ENCODE results near the gene PRR5L.

PRR5L gene, protein sequence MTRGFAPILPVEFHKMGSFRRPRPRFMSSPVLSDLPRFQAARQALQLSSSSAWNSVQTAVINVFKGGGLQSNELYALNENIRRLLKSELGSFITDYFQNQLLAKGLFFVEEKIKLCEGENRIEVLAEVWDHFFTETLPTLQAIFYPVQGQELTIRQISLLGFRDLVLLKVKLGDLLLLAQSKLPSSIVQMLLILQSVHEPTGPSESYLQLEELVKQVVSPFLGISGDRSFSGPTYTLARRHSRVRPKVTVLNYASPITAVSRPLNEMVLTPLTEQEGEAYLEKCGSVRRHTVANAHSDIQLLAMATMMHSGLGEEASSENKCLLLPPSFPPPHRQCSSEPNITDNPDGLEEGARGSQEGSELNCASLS
- 17.3 reads per million, percentile 43 among the genes with 10 or more reads in this experiment for total RNA-seq

DNA sequence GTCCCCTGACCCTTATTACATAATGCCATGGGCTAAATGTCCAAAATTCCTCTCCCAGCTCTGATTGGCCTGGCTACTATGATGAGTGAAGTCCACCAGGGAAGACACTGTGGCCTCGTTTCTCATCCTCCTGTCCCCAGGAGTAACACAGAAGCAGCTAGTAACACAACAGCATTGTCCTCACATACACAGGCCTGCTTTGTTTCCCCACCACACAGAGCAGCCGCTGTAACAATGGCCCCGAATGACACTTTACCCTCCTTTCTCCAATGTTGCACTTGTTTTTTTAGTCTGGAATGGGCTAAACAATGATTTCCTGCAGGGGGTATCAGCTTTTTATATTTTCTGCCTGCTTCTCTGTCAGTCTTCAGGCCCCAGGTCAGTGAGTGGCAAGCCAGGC, at the start of gene PRR5L:
TSS of gene PRR5L (plus strand) at position 363 of the 400 bp plus-strand sequence. CDS start 104,834 bp downstream, outside the sequence.
- no peak for DNase-seq

DNA sequence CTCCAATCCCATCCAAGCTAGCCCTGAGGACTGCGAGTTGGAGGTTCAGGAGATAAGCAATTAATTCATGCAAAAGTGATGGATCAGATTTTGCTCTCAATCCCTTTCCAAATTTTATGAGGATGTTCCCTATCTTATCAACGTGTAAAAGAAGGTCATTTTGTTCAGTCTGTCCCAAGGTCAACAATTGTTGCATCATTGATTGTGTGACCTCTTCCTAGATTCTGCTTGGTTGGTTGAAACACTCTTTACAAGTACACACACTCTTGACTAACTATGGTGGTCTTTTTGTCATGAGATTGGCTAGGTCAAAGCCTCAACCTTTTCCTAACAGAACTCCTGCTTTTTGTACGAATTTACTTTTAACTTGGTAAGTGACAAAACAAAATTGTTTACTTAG, 48.6 kb upstream of the PRR5L start:
- DNase-seq: no peak

DNA sequence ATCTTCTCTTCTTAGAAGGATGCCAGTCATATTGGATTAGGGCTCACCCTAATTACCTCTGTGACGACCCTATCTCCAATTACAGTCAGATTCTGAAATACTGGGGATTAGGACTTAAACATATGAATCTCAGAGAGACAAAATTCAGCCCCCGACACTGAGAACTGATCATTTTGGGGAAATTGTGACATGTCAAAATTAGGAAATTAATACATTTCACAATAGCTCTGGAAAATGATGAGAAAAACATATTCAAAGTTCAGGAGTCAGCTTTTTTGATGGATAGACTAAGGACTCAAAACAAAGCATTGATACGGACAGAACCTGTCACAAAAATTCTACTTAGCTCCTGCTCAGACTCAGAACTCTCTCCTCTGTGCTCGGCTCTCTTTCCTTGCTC, 47.7 kb upstream of the PRR5L start:
- no peak for DNase-seq

DNA sequence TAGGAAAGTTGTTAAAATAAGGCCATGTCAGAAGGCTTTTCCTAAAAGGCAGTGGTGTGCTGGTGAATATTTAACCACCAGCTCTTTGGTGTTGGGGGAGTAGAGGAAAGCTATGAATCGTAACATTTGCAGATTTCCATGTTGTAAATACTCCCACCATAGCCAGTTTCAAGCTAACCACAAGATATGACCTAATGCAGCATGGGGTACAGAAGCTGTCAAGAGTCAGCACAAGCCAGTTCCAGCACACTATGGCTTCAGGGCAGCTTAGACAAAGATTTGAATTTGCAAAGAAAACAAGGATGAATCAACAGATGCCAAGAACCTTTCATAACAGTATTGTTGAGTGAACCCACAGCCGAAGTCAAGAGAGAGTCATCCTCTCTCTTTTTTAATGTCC, 46.8 kb upstream of the PRR5L start:
- DNase-seq: no peak

DNA sequence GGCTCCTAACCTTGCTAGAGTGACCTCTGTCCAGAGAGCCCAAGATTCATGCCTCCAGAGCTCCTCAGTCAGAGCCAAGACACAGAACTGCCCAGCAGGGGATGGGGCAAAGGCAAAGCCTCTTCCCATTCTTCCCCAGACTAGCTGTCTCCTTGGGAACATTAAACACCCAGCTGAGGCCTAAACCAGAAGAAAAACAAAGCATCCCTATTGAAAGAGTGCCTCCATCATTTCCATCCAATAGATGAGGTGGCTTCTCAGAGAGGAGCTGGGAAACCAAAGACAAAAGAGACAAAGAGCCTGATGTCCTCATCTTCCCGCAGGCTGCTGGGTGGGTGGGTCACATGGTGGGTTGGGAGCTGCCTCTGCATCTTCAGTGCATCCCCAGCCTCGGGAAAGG, 44.3 kb upstream of the PRR5L start:
- DNase-seq: no peak

DNA sequence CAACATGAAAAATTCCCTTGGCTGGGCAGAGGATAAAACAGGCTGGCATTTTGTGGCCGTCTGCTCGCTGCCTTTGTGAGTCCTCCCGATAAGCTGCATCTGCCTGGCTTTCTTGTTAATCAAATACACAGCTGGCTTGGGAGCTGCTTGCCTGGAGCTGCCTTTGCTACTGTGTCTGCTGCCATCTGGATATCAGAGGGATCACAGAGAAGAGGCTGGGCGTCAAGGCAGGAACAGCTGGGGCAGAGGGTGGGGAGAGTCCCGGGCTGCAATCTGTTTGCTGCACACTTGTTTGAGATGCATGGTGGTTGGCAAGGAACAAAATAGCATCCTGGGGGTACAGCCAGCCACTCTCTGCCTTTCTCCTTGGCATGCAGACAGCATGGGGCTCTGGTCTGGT, 42.9 kb upstream of the PRR5L start:
- DNase-seq: no peak

DNA sequence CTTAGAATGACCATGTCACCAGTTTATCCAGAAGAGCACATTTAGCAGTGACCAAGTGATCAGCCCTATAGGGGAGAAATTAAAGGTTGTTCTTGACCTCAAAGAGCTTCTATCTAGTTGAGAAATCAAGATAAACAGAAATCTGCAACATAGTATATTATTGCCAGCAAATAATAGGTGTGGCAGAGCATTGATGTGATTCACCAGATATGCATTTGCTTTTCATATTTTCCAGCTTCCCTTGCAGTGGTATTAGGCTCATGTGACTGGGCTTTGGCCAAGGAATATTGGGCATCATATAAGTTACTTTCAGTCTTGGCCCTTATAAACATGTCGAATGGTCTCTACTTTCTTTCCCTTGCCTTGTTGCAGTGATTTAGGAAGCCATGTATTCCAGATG, 41.4 kb upstream of the PRR5L start:
- DNase-seq: no peak

DNA sequence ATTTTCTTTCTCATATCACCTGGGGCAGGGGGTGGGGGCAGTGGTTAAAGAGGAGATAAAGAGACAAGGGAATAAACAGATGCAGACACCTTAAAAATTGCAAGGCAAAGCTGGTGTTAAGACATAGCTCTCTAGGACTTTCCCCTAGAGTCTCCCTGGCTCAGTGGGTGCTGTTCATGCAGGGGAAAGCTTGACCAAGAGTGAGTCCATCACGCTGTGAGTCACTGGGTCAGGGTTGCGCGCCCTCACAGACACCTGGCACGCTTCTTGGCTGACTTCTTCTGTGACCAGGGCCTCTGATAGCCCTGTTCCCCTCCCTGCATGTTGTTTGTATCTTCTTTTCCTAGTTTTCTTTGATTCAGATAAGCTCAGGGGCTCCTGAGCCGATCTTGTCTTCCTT, 38.7 kb upstream of the PRR5L start:
- DNase-seq: no peak

DNA sequence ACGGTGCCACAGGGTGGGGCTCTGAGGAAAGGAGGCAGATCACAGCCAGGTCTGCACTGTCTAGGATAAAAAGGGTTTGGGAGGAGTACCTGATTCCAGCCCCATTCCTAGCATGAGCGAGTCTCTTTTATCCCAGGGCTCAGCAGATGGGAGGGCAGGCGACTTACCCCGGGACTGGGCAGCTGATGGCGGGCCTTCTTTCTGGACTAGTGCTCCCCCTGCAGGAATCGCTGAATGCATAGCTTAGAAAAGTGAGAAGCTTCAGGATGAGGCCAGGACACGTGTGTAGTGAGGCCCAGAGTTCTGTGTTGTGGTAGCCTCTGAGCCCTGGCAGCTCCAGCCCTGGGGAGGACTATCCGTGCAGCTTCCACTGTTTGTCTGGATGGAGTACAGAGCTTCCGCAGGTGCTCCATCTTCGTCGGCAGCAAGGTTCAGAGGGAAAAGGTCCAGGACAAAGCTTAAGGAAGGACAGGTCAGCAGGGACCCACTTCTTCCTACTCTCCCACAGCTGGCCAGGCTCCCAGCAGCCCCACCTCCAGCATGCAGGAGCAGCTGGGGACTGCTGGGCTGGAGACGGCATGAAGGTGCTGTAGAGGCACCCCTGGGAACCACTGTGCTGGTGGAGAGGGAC, 37.2 kb upstream of the PRR5L start:
- DNase-seq: no peak

DNA sequence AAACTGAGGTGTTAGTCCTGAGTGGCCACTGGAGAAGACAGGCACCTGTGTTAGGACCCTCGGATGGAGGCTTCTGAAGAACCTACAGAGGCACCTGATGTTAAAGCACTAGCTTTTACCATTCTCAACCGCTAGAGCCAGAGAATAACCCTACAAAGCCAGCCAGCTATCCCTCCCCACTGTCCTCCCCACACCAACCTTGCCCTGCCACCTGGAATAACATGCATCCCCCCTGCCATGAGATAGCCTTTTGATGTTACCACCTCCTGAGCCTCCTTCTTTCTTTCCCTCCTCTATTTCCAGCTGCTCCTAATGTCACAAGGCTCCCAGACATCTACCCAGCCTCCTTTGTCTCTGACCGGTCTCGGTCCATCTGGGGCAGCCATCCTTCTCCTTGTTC, 35.0 kb upstream of the PRR5L start:
- DNase-seq: no peak

DNA sequence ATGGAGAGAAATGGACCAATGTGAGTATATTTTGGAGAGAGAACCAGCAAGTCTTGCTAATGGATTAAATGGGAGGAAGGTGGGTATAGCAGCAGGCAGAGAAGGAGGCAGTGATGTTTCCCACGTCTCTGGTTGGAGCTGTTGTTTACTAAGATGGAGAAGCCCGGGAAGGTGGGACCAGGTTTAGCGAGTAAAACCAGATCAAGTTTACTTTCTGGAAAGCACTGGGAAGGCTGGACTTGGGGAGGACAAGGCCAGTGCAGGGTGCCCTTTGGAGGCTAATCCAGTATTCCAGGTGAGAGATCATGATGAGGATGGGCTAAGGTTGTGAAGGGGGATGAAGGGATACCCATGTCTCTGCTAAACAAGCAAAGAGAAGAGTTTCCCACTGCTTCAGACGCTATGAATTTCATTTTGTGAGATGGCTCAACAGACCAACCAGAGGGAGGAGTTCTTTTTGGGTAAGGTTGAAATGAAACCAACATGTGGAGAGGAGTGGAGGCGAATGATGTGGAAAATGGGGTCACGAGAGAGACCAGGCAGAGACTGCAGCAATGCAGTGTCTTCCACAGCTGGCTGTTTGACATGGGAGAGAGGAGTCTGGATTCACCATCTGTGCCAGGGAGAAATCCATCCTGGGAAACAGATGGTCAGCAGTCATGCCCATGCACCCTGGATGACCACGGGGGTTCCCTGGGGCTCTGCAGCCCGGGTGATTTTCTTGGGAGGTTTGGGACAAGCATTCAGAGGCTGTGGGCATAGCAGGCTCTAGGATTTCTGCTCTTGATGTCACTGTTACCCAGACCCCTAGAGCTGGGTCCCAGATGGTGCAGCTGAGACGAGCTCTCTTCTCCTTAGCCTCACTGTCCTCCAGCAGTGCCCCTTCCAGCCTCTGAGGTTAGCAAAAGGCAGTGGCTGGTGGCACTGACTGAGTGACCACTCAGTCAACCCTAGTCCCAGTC, 31.8 kb upstream of the PRR5L start:
- DNase-seq: no peak

DNA sequence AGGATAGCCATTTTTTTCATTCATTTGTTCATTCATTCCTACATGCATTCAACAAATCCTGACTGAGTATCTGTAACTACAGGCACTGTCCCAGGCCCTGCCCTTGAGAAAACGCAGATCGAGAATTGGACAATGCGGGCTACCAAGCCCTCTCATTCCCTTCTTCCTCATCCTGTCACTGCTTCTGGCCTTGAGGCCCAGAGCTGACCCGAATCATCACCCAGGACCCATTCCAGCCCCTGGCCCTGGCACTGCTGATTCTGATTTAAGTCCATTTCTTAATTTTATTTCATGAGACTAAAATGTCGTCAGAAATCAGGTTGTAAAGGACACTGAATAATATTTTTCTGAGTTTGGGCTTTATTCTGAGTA, 31.1 kb upstream of the PRR5L start:
- no peak for DNase-seq

DNA sequence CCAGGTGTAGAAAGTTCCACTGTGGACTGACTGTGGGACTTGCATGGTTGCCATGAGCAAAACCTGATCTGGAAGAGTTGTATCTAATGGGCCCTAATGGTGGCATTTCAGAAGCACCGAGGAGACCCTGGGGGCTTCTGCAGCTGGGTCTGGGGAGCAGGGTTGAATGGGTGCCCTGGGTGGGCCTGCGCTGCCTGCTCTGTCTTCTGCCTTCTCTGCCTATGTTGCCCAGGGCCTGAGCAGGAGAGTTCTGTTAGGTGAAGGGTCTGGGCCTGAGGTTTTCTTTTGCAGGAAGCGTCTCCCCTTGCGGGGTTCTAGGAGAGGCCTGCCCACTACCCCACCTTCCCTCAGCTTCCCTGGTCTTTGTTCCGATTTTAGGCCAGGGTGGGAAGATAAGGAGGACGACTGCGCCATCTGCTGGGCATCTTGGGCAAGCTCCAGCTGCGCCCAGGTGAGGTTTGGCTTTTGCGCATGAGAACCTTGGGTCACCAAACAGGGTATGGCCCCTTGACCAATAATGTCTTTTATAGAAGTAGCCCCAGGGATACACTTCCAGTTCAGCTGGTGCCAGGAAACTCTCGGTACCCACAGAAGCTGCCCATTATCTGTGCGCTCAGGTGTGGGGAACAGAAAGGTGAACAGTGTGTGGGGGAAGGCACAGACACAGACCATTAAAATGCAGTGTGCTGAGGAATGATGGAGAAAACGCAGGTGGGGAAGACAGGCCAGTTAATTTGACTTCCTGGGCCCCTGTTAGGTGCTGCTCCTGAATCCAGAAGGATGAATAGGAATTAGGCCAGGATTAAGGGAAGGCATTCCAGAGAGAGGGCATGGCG, 30.1 kb upstream of the PRR5L start:
- DNase-seq: peak; percentile 37

DNA sequence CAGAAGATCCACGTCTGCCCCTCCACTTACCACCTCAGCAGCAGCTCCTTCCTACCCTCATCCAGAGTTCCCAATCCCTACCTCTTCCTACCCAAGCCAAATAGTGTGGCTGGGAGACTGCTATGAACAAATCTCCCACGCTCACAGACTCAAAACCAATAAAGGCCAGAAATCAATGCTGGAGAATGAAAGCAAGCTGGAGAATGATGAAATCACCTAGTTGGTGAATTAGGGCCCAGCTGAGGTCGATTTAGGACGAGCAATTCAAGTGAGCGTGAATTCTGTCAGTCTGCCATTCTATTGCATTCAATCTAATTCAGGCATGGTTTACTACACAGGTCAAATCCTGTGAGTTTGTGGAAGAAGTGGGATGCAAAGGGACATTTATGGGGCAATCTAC, 29.3 kb upstream of the PRR5L start:
- no peak for DNase-seq

DNA sequence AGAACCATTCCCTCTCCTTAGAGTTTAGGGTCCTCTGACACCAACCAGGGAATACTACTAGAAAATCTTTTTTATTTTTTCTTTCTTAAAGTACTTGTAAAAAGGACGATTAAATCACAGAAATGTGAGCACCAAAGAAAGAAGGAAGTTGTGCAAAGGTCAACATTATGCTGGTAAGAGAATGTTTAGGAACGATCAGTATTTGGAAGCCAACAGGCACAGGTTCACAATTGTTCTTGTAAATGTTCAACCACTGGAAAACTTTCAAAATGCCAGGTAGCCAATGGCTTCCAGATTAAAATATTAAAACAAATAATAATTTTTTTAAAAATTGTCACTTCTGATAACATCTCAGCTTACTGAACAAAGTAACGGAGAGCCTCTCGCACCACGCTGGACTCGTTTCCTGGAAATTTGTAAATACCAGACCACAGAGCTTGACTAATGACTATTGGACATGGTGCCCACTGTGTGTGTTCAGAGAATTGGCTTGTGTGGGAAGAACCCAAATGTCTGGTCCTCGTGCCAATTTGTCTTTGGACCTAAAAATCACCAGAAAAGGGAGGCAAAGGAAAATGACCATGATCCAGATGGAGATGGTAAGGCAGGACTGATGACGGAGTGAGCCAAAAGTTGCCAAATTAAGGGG, 27.6 kb upstream of the PRR5L start:
- no peak for DNase-seq

DNA sequence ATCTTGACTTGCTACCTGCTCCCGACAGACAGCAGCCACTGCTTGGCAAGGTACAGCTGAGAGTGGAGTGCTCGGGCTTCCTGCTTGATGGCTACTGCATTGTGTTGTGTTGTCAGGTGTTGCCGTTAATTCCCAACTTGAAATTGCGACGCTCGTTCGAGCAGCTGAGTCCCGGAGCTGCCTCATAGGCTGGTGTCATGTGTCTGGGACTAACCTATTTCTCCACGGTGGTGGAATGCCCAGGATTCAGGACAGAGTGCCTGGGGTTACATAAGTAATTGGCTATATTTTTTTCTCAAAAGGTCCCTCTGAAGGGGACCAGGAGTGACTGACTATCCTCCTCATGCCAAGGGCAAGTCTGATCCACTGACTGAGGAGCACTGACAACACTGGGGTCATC, 25.4 kb upstream of the PRR5L start:
- DNase-seq: no peak

DNA sequence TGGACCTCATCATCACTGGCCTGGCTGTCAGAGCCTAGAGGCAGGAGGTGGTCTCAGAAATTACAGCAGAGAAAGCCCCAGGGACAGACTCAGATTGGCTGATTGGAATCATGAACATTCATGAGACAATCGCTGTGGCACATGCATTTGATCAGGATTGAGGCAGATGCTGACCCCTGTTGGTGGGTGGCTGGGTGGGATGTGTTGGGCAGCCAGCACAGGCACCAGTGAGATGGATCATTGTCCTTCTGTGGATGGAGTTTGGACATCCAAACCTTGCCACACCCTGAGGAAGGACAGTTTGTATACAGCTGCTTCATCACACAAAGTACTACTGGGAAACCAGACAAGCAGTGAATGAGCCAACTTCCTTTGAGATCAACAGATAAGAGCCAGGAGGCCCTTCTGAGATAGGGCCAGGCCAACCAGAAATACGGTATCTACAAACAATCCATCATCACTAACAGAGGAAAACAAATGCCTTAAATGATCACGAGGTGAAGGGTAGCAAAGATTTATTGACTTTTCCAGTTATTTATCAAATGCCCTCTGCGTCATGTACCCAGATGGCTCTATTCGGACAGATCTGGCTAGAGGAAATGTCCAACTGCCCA, 24.2 kb upstream of the PRR5L start:
- DNase-seq: no peak

DNA sequence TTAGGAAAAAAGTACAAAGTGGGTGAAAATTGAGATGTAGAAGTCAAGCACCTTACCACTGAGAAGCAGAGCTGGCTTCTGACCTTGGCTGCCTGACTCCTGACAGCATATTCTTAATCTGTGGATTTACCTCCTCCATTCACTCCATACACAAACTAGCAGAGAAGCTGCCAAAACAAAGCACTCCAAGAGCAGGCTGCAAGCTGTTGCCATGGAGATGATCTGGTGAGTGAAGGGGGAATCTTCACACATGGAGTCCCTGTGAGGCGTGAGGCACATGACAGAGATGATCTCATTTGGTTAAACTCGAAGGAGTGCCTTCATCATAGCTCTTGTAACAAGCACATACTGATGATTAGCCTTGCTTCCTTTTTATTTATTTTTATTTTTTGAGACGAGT, 23.0 kb upstream of the PRR5L start:
- no peak for DNase-seq

DNA sequence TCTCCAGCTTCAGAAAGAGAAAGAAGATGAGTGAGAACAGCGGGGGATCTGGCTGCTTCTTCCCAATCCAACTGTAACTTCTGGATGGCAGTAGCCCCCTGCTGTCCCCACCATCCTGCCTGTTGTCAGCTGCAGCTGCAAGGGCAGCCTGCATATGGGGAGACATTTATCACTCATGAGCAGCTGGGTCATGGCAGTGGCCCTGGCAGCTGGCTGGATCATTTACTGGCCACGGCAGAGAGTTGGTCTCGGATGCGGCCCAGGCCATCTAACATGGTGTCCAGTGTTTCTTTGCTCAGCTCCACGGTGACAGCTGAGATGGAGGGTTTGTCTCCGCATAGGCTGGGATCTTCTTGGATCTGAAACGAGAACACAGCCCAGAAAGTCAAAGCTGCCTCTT, 21.7 kb upstream of the PRR5L start:
- no peak for DNase-seq

DNA sequence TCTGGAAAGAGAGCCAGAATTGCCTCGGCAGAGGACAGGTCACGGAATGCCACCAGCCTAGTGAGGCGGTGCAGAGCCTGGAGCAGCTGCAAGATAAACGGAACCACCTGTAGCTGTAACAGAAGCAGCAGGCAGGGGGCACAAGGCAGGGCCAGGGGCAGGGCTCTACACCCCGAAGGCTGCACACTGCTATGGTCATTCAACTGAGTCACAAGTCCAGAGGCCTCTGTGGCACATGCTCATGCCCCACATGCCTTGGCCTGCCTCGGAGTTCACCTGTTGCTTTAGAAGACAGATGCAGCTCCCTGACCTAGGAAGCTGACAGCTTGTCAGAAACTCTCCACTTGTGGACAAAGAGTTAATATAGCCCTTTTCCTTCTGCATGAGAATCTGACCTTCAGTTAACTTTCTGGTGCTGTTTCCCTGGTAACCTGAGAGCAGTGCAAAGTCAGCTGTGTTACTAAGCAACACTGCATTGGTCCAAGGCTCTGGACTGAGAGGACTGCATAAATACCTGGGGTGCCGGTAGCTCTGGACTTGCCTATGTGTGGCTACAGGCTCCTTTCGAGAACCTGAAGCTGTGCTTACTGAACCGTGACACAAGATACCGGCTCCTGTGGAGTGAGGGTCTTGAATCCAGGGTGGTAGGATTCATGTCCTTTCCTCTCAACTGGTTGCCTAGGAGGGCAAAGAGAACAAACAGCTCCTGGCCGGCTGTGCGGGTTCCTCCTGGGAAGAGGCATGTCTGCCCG, 17.4 kb upstream of the PRR5L start:
- DNase-seq: no peak

DNA sequence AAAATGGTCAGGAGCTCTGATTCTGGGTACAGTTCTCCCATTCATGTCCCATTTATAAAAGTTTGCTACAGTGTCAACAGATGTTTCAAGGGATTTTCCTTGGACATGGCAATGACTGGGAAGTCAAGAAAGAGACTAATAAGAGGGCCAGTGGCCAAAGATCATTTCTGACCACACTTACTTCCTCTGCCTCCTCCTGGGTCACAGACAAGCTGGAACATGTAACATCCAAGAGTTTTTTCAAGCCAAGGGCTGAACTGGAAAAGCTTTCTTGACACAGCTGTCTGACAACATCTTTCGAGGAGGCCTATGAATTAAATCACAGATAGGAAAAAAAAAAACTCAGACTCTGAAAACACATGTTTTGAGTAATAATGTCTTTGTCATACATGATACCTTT, 15.6 kb upstream of the PRR5L start:
- no peak for DNase-seq
